NOMO-1 treated with dmso at 0.1 percent for 144 hours (cell line): ENCODE data around the gene ERV3-1.
"Not testable (repeated sequence)": the region's sequence is repeated elsewhere in the genome, so short reads cannot be mapped to it uniquely, and the experiment has no call there.

Experiments used
- DNase-seq: peaks from one replicate; lab custom pipeline; 2025; ENCODE audit not compliant: unreplicated experiment; lab: John Stamatoyannopoulos, UW

Gene ERV3-1

DNA sequence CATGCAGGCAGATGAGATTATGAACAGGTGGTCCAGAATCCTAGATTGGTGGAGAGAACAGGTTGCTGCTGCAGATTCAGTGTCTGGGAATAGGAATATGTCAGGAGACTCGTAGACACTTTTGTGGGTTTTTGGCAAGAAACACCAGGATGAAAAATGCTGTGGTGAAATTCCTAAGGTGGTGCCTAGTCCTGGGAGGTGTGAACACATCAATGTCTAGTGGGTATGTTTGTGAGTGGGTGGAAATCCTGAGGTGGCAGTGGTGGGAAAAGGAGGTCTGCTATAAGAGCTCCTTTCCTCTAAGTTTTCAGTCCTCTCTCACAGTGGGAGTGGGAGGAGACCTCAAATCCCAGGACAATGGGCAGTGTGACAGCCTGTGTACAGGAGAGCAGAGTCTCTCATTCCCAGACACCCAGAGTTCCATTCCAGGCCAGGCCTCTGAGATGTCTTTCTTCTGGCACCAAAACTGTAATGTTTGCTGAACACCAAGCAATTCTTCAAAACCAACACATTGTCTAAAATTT lies 5.1 kb downstream of the ERV3-1 start:
- DNase-seq = no peak

- peak; percentile 75 for DNase-seq
Measured at GRCh38 chr7:64999165-65000004, 7.1 kb downstream of the ERV3-1 start.

DNA sequence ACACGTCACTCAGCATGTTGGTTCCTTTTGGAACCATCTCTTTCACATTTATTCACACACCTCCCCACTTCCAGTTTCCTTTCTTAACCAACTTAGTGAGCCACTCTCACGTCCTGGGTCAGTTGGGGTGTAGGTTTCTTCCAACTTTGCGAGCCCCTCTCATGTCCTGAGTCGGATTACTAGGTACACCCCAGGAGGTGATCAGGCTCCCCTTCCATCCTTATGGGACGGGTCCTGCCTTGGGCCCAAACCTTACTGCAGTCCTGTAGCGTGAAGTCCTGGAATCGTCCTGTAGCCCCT lies 7.7 kb downstream of the ERV3-1 start:
- no peak for DNase-seq

GRCh38 chr7:64997927-64998391 lies 8.5 kb downstream of the ERV3-1 start:
- no peak for DNase-seq

GRCh38 chr7:64997164-64997908 lies 9.2 kb downstream of the ERV3-1 start:
- no peak for DNase-seq

GRCh38 chr7:64996305-64996704 lies 10.2 kb downstream of the ERV3-1 start:
- DNase-seq = no peak

- no peak for DNase-seq
Measured at GRCh38 chr7:64993901-64994300, 12.6 kb downstream of the ERV3-1 start.

DNA sequence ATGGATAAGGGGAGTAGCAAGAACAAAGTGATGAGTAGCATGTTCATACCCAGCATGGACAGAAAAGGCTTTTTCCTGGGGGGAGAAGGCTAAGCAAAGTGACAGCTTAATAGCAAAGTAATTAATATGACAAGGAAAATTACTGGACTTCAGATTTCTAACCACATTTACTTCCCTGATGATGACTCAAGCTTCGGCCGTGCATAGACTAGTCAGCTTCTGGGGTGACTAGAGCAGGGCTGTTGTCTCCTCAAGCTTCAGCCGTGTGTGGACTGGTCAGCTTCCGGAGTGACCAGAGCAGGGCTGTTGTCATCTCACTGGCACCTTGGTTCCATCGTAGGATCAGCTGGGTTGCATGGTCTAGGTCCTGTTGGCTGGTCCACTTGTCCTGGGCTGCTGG lies 13.5 kb downstream of the ERV3-1 start:
- DNase-seq = no peak

GRCh38 chr7:64990936-64991335 lies 15.6 kb downstream of the ERV3-1 start, which contains the start of gene ZNF117:
Gene ZNF117 (minus strand): TSS chr7:64991036.
- no peak for DNase-seq

GRCh38 chr7:64990216-64990615 lies 16.3 kb downstream of the ERV3-1 start:
- no peak for DNase-seq

DNA sequence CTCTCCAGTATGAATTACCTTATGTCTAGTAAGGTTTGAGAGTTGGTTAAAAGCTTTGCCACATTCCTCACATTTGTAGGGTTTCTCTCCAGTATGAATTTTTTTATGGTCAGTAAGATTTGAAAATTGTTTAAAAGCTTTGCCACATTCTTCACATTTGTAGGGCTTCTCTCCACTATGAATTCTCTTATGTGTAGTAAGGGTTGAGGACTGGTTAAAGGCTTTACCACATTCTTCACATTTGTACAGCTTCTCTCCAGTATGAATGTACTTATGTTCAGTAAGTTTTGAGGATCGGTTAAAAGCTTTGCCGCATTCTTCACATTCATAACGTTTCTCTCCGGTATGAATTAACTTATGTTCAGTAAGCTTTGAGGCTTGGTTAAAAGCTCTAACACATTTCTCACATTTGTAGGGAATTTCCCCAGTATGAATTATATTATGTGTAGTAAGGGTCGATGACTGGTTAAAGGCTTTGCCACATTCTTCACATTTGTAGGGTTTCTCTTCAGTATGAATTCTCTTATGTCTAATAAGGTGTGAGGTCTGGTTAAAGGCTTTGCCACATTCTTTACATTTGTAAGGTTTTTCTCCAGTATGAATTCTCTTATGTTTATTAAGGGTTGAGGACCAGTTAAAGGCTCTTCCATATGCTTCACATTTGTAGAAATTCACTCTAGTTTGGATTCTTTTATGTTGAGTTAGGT lies 27.8 kb downstream of the ERV3-1 start:
- DNase-seq = no peak

- no peak for DNase-seq
Measured at GRCh38 chr7:64965594-64965993, 40.9 kb downstream of the ERV3-1 start.

DNA sequence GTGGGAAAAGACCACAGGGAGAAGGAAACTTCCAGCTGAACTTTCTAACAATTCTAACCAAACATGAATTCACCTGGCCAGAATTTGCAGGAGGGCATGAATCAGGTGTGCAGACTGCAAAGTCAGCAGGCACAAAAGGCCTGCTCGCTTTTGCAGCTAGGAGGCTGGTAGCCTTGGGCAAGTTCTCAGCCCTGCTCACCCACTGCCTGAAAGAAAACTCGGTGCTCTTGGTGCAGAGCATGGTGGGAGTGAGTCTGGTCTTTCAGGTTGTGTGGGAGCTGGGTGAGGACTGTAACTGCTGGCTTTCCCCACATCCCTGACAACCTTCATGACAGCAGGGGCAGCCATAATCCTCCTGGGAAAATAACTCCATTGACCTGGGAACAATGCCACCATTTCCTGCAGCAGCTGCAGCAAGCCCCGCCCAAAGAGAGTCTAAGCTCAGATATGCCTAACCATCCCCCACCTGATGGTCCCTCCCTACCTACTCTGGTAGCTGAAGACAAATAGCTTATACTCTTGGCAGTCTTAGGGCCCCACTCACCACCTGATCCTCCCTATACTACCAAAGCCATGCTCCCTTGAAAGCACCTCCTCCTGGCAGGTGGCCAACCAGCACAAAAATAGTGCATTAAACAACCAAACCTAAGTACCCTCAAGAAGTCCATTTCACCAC lies 47.3 kb downstream of the ERV3-1 start:
- DNase-seq = no peak

DNA sequence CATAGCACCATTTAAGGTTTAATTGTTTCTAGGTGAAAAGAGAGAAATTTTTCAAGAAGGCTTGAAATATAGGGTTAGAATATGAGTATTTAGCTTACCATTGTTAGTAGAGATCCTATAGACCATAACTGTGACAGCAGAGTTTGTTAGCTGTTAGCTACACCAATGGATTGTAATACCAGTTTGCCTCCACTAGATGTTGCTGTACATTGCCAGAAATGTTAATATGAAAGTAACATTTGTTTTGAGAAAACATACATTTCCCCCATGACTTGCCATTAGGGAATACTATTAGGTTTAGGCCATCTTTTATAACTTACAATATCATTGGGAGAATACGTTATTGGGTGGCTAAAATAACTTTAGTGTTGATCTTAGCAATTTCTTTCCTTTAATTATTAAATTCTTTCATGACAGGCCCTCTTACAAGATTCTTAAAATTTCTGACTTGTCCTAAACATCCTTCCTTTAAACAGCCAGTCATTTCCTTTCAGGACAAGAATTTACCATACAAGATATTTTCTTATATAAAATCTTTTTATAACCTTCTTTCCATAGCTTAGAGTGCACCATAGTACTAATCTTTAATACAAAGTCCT lies 55.1 kb downstream of the ERV3-1 start:
- DNase-seq = no peak

DNA sequence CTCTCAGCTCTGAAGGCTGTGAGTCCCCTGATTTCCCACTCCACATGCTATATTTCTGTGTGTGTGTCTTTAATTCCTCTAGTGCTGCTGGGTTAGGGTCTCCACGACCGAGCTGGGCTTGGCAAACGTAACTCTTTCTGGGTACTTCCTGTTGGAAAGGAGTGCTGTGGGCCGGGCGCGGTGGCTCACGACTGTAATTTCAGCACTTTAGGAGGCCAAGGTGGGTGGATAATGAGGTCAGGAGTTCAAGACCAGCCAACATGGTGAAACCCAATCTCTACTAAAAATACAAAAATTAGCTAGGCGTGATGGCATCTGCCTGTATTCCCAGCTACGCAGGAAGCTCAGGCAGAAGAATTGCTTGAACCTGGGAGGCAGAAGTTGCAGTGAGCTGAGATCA lies 55.8 kb downstream of the ERV3-1 start:
- DNase-seq = not testable (repeated sequence)

- not testable (repeated sequence) for DNase-seq
Measured at GRCh38 chr7:64948774-64949173, 57.7 kb downstream of the ERV3-1 start.

- no peak for DNase-seq
Measured at GRCh38 chr7:64947252-64948000, 59.1 kb downstream of the ERV3-1 start.

GRCh38 chr7:64946772-64947171 lies 59.7 kb downstream of the ERV3-1 start:
- DNase-seq = no peak

DNA sequence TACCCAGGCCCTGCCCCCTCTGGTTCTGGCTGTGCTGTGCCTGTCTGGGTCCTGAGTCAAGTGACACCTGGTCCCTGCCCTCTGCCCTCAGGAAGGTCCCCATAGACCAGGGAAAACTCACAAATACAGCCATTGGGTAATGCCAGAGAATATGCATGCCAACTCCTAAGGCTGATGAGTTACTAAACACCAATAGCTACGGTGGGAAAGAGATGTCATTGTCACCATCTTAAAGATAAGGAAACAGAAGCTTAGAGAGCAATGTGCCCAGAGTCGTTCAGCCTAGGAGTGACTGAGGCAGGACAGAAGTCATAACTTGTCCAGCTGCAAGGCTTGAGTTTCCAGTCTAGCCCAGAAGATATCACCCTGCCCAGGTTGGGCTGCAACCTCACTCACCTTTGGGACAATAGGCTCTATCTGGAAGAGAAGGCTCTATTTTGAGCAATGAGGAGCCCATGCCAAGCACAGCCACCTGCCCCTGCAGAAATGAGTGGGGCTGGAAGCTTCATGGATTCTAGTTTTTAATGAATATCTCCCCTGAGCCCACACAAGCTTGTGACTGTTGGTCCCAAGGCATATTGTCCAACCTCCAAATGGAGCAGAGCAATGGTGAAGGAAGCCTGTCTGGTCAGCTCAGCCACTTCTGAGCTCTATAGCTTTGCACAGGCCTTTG lies 60.8 kb downstream of the ERV3-1 start:
- no peak for DNase-seq
